Duodenal mucosa (tissue), 2 donors: Measurements from ENCODE around the gene SELENOM.

Experiments used
- H3K27ac ChIP-seq: one replicate; pipeline ENCODE4 v1.7.0; 2013; ENCODE audit warnings: low read depth, low read length
- H3K27me3 ChIP-seq, 2 donors: one replicate each; pipeline ENCODE4 v1.7.0; 2013; ENCODE audit warnings: low read length in 2 of 2, control low read depth in 1 of 2; ENCODE audit not compliant: insufficient read depth in 2 of 2, control insufficient read depth in 1 of 2
- H3K36me3 ChIP-seq, 2 donors: one replicate each; pipeline ENCODE4 v1.7.0; 2013; ENCODE audit warnings: low read length in 2 of 2, control low read depth in 1 of 2; ENCODE audit not compliant: insufficient read depth in 2 of 2, control insufficient read depth in 1 of 2
- H3K4me1 ChIP-seq, 2 donors: one replicate each; pipeline ENCODE4 v1.7.0; 2013; ENCODE audit warnings: low read length in 2 of 2, control low read depth in 1 of 2; ENCODE audit not compliant: insufficient read depth in 2 of 2, control insufficient read depth in 1 of 2
- H3K4me3 ChIP-seq, 2 donors: one replicate each; pipeline ENCODE4 v1.7.0; 2013; ENCODE audit warnings: low read length in 2 of 2, low read depth in 1 of 2
- H3K9ac ChIP-seq, 2 donors: one replicate each; pipeline ENCODE4 v1.7.0; 2013; ENCODE audit warnings: low read length in 2 of 2, low read depth in 1 of 2
- H3K9me3 ChIP-seq, 2 donors: one replicate each; pipeline ENCODE4 v1.7.0; 2013; ENCODE audit warnings: low read length in 2 of 2, control low read depth in 1 of 2; ENCODE audit not compliant: control insufficient read depth in 1 of 2

The SELENOM gene

DNA sequence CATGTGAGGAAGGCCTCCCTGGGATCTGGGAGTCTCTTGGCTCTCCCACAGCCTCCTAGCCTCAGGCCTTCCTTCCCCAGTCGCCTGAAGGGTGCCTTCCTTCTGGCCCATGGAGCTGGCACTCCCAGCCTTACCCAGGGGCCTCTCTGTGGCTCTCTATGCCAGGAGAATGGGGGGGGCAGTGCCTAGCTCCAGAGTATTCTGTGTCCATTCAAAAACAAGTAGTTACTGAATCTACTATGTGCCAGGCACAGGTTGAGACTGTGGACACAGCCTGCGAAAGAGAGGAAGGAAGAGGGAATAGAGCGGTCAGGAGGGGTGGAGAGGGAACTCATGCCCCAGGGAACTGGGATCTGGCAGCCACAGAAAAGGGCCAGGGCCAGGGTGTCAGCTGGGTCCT, 35.7 kb upstream of the SELENOM start:
- Histone ChIP-seq H3K27ac (no peak overlapping the region), H3K9ac (no peak overlapping the region), H3K9me3 (peaks cover 0 to 5% of the 10 kb centered on the region in 2 donors), H3K27me3 (peaks cover 3 to 7% of the 10 kb centered on the region in 2 donors), H3K4me3 (no peak overlapping the region), H3K36me3 (no peaks in the 10 kb centered on the region), H3K4me1 (peaks cover 0 to 4% of the 10 kb centered on the region in 2 donors)

DNA sequence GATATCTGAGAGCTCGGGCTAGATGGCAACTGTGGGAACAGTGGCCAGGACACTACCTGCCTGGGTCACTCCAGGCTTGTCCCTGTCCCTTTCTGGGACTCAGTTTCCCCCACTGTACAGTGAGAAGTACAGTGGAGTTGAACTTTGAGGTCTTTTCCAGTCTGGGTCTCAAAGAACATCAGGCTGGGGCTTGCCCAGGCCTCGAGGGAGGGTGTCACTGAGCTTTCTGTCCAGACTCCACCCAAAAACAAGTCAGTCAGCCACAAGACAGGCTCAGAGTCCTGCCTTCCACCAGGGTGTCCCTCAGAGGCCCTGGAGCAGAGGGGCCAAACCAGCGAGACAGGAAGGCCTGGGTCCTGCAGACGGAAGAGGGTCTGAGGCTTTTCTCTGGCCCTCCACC, 34.9 kb upstream of the SELENOM start:
- Histone ChIP-seq H3K9me3 (peaks cover 0 to 5% of the 10 kb centered on the region in 2 donors), H3K27ac (no peak overlapping the region), H3K4me1 (peaks cover 0 to 4% of the 10 kb centered on the region in 2 donors), H3K9ac (no peak overlapping the region), H3K36me3 (no peaks in the 10 kb centered on the region), H3K4me3 (no peak overlapping the region), H3K27me3 (peaks cover 3 to 7% of the 10 kb centered on the region in 2 donors)

DNA sequence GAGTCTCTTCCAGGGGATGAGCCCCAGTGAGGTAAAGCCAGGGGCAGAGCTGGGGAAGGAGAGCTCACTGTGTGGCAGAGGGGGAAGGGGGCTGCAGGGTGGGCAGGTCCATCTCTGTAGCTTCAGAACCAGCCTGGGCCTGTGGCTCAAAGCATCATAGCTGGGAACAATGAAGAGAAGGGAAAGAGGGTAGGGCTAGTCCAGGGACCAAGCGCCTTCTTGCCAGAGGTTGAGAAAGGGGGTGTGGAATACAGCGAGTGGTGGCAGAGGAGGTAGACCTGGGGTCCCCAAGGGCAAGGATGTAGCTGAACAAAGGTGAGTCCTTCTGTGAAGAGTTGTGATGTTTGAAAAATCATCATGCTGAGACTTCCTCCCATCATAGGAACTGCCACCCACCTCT, 34.2 kb upstream of the SELENOM start:
- Histone ChIP-seq H3K36me3 (no peaks in the 10 kb centered on the region), H3K9ac (no peak overlapping the region), H3K4me1 (peaks cover 0 to 4% of the 10 kb centered on the region in 2 donors), H3K27me3 (peaks cover 3 to 7% of the 10 kb centered on the region in 2 donors), H3K27ac (no peak overlapping the region), H3K4me3 (no peak overlapping the region), H3K9me3 (no peaks in the 10 kb centered on the region)

DNA sequence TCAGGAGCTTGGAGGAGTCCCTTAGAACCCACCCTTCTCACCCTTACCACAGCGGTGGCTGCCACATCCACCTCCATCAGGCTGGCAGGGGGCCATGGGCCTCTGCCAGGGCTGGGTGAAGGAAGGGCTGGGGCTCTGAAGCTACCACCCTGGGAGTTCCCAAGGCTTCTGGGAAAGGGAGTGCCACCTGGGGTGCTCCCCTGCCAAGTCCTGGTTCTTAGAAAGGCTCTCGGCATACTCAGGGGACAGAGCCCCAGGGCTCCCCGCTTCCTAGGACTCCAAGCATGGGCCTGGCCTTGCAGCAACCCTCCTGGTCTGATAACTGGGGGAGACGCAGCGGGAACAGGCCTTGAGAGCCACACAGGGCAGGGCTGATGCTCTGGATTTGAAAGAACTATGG, 33.4 kb upstream of the SELENOM start:
- H3K9me3 ChIP-seq: no peaks in the 10 kb centered on the region
- H3K27me3 ChIP-seq: peaks cover 3 to 7% of the 10 kb centered on the region in 2 donors
- no peak overlapping the region for H3K4me3 ChIP-seq
- no peak overlapping the region for H3K9ac ChIP-seq
- H3K4me1 ChIP-seq: peaks cover 0 to 4% of the 10 kb centered on the region in 2 donors
- no peaks in the 10 kb centered on the region for H3K36me3 ChIP-seq
- no peak overlapping the region for H3K27ac ChIP-seq

DNA sequence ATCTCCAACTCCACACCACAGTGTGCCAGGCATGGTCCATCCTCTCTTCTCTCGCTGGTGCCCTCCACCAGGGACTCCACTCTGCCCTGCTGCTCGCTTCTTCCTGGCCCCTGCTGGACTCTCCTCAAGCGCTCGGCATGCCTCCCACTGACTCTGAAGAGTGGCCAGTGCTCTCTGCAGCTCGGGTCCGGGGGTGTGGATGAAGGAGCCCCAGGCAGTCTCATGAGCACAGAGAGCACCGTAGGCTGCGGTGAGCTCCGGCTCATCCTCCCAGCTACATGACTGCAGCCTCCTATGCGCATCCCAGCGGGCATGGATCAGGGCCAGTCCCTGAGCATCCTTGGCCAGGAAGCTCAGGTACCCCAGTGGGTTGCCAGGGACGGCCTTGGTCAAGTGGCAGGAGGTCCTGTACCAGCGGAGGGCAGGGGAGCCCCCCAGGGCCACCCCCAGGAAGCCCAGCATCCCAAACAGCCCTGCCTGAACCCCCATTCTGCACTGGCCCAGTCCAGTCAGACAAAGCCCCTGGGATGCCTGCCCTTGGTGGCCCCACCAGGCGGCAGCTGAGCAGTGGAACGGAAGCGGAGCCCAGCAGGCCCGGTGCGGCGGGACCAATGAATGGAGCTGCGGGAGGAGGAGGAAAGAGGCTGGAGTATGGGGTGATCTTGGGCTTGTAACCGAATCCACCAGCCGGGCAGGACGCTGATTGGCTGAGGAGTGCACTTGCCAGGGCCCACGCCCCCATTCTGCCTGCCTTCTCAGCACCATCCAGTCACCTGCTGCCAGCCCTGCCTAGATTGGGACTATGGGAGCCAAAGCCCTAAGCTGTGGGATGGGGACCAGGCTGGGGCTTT, 32.7 kb upstream of the SELENOM start, which contains the start of gene PLA2G3:
TSS of gene PLA2G3 (minus strand) at position 643 of the 851 bp plus-strand sequence. CDS start at position 489, 154 bp downstream.
- no peaks in the 10 kb centered on the region for H3K9me3 ChIP-seq
- no peak within 1 kb of the TSS for H3K27ac ChIP-seq
- peaks cover 3 to 7% of the 10 kb centered on the region in 2 donors for H3K27me3 ChIP-seq
- H3K4me1 ChIP-seq: peaks cover 0 to 4% of the 10 kb centered on the region in 2 donors
- no peak within 1 kb of the TSS for H3K9ac ChIP-seq
- H3K36me3 ChIP-seq: no peaks in the 10 kb centered on the region
- no peak within 1 kb of the TSS for H3K4me3 ChIP-seq

DNA sequence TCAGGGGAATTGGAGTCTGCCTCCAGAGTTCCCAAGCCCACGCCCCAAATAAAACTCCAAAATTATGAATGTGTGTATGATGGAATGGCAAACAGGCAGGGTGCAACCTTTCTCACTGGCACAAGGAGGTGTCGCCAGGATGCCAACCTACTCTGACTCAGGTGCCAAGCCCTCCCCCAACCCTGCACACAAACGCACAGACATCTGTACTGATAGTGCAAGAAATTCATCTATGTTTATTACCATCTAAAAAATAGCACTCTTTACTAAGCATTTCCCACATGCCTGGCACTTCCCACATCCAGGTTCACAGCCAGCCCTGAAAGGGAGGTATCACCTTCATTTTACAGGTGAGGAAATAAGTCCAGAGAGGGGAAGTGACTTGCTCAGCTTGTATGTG, 31.7 kb upstream of the SELENOM start:
- Histone ChIP-seq H3K4me1 (peaks cover 0 to 4% of the 10 kb centered on the region in 2 donors), H3K9me3 (no peaks in the 10 kb centered on the region), H3K27ac (no peak overlapping the region), H3K4me3 (no peak overlapping the region), H3K9ac (no peak overlapping the region), H3K27me3 (peaks cover 3 to 7% of the 10 kb centered on the region in 2 donors), H3K36me3 (no peaks in the 10 kb centered on the region)

DNA sequence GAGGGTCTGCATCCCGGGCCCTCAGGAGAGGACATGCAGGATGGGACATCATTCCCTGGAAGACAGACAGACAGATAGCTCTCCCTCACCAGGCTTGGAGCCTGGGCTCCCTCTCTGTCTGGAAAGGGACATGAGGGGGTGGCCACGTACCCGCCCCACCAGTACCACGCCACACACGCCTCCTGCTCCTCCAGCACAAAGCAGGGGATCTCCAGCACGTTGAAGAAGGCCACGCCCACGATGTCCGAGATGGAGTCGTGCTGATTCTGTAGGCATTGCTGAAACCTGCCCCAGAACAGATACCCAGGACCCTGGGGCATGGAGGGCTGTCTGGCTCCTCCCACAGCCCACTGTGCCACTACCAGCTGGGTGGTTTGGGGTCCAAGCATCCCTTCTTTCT, 30.8 kb upstream of the SELENOM start:
- Histone ChIP-seq H3K9me3 (no peaks in the 10 kb centered on the region), H3K27ac (no peak overlapping the region), H3K27me3 (peaks cover 3 to 7% of the 10 kb centered on the region in 2 donors), H3K36me3 (peaks cover 0 to 8% of the 10 kb centered on the region in 2 donors), H3K4me3 (no peak overlapping the region), H3K9ac (no peak overlapping the region), H3K4me1 (peaks cover 0 to 4% of the 10 kb centered on the region in 2 donors)

DNA sequence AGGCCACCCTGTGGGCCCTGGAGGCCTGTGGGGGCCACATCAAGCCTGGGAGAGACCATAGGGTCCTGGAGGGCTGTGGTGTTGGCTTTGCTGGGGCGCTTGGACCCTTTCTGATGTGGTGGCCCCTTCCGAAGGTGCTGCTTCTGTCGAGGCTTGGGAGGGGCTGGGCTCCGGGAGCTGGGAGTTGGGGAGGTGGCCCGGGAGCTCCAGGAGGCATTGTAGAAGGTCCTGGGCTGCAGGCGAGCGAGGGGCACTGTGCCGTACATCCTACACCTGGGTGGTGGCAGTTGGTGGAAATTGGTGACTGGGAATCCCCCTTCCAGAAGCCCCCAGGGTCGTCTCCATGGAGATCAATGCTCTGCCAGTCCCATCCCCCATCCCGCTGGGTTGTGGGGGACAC, 30.4 kb upstream of the SELENOM start:
- Histone ChIP-seq H3K27me3 (peaks cover 3 to 7% of the 10 kb centered on the region in 2 donors), H3K4me3 (no peak overlapping the region), H3K36me3 (peaks cover 0 to 9% of the 10 kb centered on the region in 2 donors), H3K4me1 (peaks cover 0 to 4% of the 10 kb centered on the region in 2 donors), H3K9ac (no peak overlapping the region), H3K27ac (no peak overlapping the region), H3K9me3 (no peaks in the 10 kb centered on the region)

DNA sequence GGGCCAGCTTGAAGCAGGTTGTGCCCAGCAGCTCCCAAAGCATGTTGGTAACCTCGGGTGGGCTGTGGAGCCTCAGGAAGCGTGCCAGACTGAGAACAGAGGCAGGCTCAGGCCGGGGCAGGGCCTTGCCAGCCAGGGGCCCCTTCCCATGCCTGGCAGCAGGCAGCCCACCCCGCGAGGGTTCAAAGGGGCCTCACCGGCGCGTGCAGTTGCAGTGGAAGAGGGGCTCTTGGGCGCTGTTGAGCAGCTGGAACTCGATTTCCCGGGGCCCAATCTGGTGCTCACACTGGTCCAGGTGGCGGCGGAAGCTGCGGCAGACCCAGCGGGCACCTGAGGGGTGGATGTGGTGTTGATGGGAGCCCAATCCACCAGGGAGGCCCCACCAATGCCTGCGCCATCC, 29.3 kb upstream of the SELENOM start:
- Histone ChIP-seq H3K4me1 (peaks cover 0 to 4% of the 10 kb centered on the region in 2 donors), H3K9ac (no peak overlapping the region), H3K36me3 (peaks cover 0 to 9% of the 10 kb centered on the region in 2 donors), H3K4me3 (no peak overlapping the region), H3K27ac (no peak overlapping the region), H3K9me3 (no peaks in the 10 kb centered on the region), H3K27me3 (peaks cover 3 to 7% of the 10 kb centered on the region in 2 donors)

DNA sequence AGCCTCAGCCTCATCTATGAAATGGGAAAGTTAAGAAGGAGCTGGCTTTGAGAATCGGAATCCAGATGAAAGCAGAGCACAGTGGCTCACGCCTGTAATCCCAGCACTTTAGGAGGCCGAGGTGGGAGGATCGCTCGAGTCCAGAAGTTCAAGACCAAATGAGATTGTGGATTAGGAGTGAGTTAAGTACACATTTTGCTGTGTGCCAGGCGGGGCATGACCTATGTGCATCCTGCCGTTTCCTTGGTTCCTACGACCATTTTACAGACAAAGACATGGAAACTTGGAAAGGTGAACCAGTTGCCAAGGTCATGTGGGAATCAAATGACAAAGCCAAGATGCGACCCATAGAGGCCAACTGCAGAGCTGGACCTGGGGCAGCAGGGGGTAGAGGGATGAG, 28.8 kb upstream of the SELENOM start:
- H3K4me3 ChIP-seq: no peak overlapping the region
- H3K4me1 ChIP-seq: peaks cover 0 to 4% of the 10 kb centered on the region in 2 donors
- H3K27me3 ChIP-seq: peaks cover 3 to 7% of the 10 kb centered on the region in 2 donors
- no peaks in the 10 kb centered on the region for H3K9me3 ChIP-seq
- H3K27ac ChIP-seq: no peak overlapping the region
- H3K36me3 ChIP-seq: peaks cover 0 to 9% of the 10 kb centered on the region in 2 donors
- H3K9ac ChIP-seq: no peak overlapping the region
